HepG2 (cell line): ENCODE results near the gene P4HA3. TPM values are rescaled to one million over a fixed set of nuclear protein-coding genes. Genes with fewer than 3 reads are reported as not detected.

Source experiments
- ATAC-seq: fragments of 200-7000 bp; cut with Tn5 transposase; 3 replicates; pipeline ENCODE4 v1.9.1; 2020; ENCODE audit warnings: mild to moderate bottlenecking, moderate library complexity
- BruUV-seq: library from RNA; stranded (reverse); fragments of 400-500 nt; replicated peaks from 2 replicates; lab custom pipeline; 2021; lab: Mats Ljungman, UMichigan
- CTCF ChIA-PET: fragments of 300-600 bp; formaldehyde crosslinking; extraction: SDS; loops from one replicate; lab custom pipeline; 2021; ENCODE audit warnings: low total read pairs, inconsistent platforms, low intra/inter-chr PET ratio; lab: Yijun Ruan, JAX
- POLR2A ChIA-PET: fragments of 350-600 bp; sonication (Branson Sonifier 250); formaldehyde crosslinking; loops from one replicate; lab custom pipeline; 2020; ENCODE audit warnings: antibody characterized with exemption, inconsistent platforms; lab: Yijun Ruan, JAX
- DNase-seq: peaks from one replicate; pipeline ENCODE4 v3.0.0-alpha.2; 2015; ENCODE audit warnings: low spot score
- FAIRE-seq: peaks from 3 replicates; lab custom pipeline; 2011; peaks lifted over from hg19 to GRCh38; lab: Jason Lieb, UNC
- H2AFZ ChIP-seq: one replicate; pipeline ENCODE4 v1.6.1; 2011; ENCODE audit warnings: low read length, inconsistent platforms
- H3K27ac ChIP-seq: fragments of 300-600 bp; 3 replicates; pipeline ENCODE4 v1.8.0; 2011; ENCODE audit warnings: mixed run types, mild to moderate bottlenecking, mixed read lengths, low read length, inconsistent platforms; ENCODE audit not compliant: insufficient read depth; ENCODE audit errors: extremely low read length
- H3K27me3 ChIP-seq, 2 experiments: fragments of 200-600 bp in 1 of 2; 2 replicates in 1 of 2; 3 replicates in 1 of 2; pipeline versions ENCODE4 v1.6.0 to v1.8.0; 2011; ENCODE audit warnings: low read length in 2 of 2, mild to moderate bottlenecking in 2 of 2, moderate library complexity in 2 of 2, inconsistent platforms in 1 of 2; ENCODE audit not compliant: insufficient read depth in 2 of 2, control insufficient read depth in 1 of 2
- H3K36me3 ChIP-seq, 2 experiments: fragments of 200-600 bp in 1 of 2; replicated peaks in 1 of 2; 2 replicates in 1 of 2; 3 replicates in 1 of 2; pipeline versions ENCODE4 v1.5.1 to v1.8.0; 2011; ENCODE audit warnings: low read length in 2 of 2, inconsistent platforms in 1 of 2; ENCODE audit not compliant: insufficient read depth in 2 of 2, control insufficient read depth in 1 of 2
- H3K4me1 ChIP-seq: 2 replicates; pipeline ENCODE4 v1.5.1; 2012; ENCODE audit warnings: low read length, inconsistent platforms; ENCODE audit not compliant: insufficient read depth
- H3K4me2 ChIP-seq: 2 replicates; pipeline ENCODE4 v1.6.0; 2011; ENCODE audit warnings: low read depth, low read length, inconsistent platforms
- H3K4me3 ChIP-seq, 3 experiments: fragments of 200-600 bp in 1 of 3; sonication (generic), shearing (Covaris generic) in 1 of 3; replicated peaks in 1 of 3; 2 replicates each; pipeline ENCODE4 v1.5.1; 2011 to 2016; ENCODE audit warnings: low read length in 3 of 3, inconsistent platforms in 2 of 3, low read depth in 2 of 3, mild to moderate bottlenecking in 2 of 3, control low read depth in 1 of 3, mixed read lengths in 1 of 3; ENCODE audit not compliant: insufficient read depth in 1 of 3
- H3K79me2 ChIP-seq: one replicate; pipeline ENCODE4 v1.6.1; 2011; ENCODE audit warnings: low read length, inconsistent platforms; ENCODE audit not compliant: insufficient read depth
- H3K9ac ChIP-seq: 2 replicates; pipeline ENCODE4 v1.6.0; 2011; ENCODE audit warnings: mild to moderate bottlenecking, low read depth, low read length, inconsistent platforms; ENCODE audit not compliant: insufficient read depth
- H3K9me3 ChIP-seq: 2 replicates; pipeline ENCODE4 v1.5.1; 2012; ENCODE audit warnings: mild to moderate bottlenecking, low read length
- H4K20me1 ChIP-seq: 2 replicates; pipeline ENCODE4 v1.6.0; 2011; ENCODE audit warnings: inconsistent platforms, mild to moderate bottlenecking, low read length, moderate library complexity; ENCODE audit not compliant: insufficient read depth
- CENPX ChIP-seq: sonication (generic); formaldehyde crosslinking; IDR thresholded peaks from 2 replicates; pipeline ENCODE4 v1.9.0; 2021; ENCODE audit warnings: mild to moderate bottlenecking, missing genetic modification reagents, moderate library complexity
- FOXO1 ChIP-seq: sonication (generic); formaldehyde crosslinking; IDR thresholded peaks from 2 replicates; pipeline ENCODE4 v1.4.0; 2020; ENCODE audit warnings: missing genetic modification reagents
- HIVEP1 ChIP-seq: sonication (generic); formaldehyde crosslinking; IDR thresholded peaks from 2 replicates; pipeline ENCODE4 v1.4.0; 2020; ENCODE audit warnings: mild to moderate bottlenecking, missing genetic modification reagents
- IRF2 ChIP-seq: IDR thresholded peaks from 2 replicates; pipeline ENCODE4 v1.6.1; 2018; ENCODE audit warnings: missing genetic modification reagents, missing compliant biosample characterization
- IRX3 ChIP-seq: sonication (generic); formaldehyde crosslinking; IDR thresholded peaks from 2 replicates; pipeline ENCODE4 v1.8.1; 2023; ENCODE audit warnings: mild to moderate bottlenecking, low read depth, missing genetic modification reagents, borderline replicate concordance
- MED1 ChIP-seq: sonication (generic); formaldehyde crosslinking; IDR thresholded peaks from 2 replicates; pipeline ENCODE4 v1.4.0; 2020; ENCODE audit warnings: missing genetic modification reagents
- RELA ChIP-seq: sonication (generic); formaldehyde crosslinking; IDR thresholded peaks from 2 replicates; pipeline ENCODE4 v1.4.0; 2020; ENCODE audit warnings: missing genetic modification reagents
- ZBTB1 ChIP-seq: sonication (generic); formaldehyde crosslinking; IDR thresholded peaks from 2 replicates; pipeline ENCODE4 v1.4.0; 2020; ENCODE audit warnings: missing genetic modification reagents, borderline replicate concordance
- ZNF124 ChIP-seq: sonication (generic); formaldehyde crosslinking; IDR thresholded peaks from 2 replicates; pipeline ENCODE4 v1.4.0; 2020; ENCODE audit warnings: missing genetic modification reagents
- ZNF703 ChIP-seq: sonication (generic); formaldehyde crosslinking; IDR thresholded peaks from 2 replicates; pipeline ENCODE4 v1.5.1; 2020; ENCODE audit warnings: missing genetic modification reagents, mild to moderate bottlenecking, moderate library complexity, borderline replicate concordance
- WGBS: methylation state at CpG from one replicate; pipeline ENCODE4 v1.1.6; 2017; ENCODE audit warnings: low lambda C conversion rate; 5-methylcytosine and 5-hydroxymethylcytosine counted together
- in situ Hi-C: cut with HindIII; loops from 2 replicates; pipeline ENCODE4 v1.10.0; 2017; ENCODE audit warnings: low pct_unique_long_range_greater_than_20kb; ENCODE audit not compliant: extremely low pct_ligation_motif_present
- intact Hi-C: fragments of 100-400 bp; cut with micrococcal nuclease; formaldehyde crosslinking; loops from one replicate; pipeline ENCODE4 v1.10.0; 2022; ENCODE audit not compliant: unreplicated experiment
- polyA plus RNA-seq, 8 experiments: library from polyadenylated mRNA; depleted of rRNA in 3 of 8; stranded (reverse) in 7 of 8; unstranded in 1 of 8; fragments of >200 nt; fragmentation: Illumina TruSeq in 4 of 8; extraction: Trizol in 4 of 8; gene quantifications; 2 replicates each; pipeline versions ENCODE4 v1.2.1 to v1.2.3, GENCODE V29; 2011 to 2016; ENCODE audit warnings: low read depth in 4 of 8, missing spikeins in 1 of 8, mixed read lengths in 1 of 8; ENCODE audit not compliant: insufficient read depth in 1 of 8
- total RNA-seq, 5 experiments: library from RNA; depleted of rRNA; stranded (reverse); fragments of >200 nt; fragmentation: Illumina TruSeq; extraction: Trizol; gene quantifications; 2 replicates each; pipeline ENCODE4 v1.2.3, GENCODE V29; 2016; ENCODE audit warnings: low read depth in 1 of 5
- TF ChIP-seq, protein P1 (sequence below): sonication (generic); formaldehyde crosslinking; IDR thresholded peaks from 2 replicates; pipeline ENCODE4 v1.8.1; 2023; ENCODE audit warnings: mild to moderate bottlenecking, inconsistent platforms, moderate library complexity, missing genetic modification reagents, borderline replicate concordance
- TF ChIP-seq, protein P2 (sequence below): sonication (generic); formaldehyde crosslinking; IDR thresholded peaks from 2 replicates; pipeline ENCODE4 v1.8.1; 2023; ENCODE audit warnings: mild to moderate bottlenecking, missing genetic modification reagents
- TF ChIP-seq, protein P3 (sequence below): fragments of 450-650 bp; IDR thresholded peaks from 2 replicates; pipeline ENCODE4 v1.6.1; 2017; ENCODE audit warnings: mild to moderate bottlenecking
- TF ChIP-seq, protein P4 (sequence below): sonication (generic); formaldehyde crosslinking; IDR thresholded peaks from 2 replicates; pipeline ENCODE4 v1.5.0; 2020; ENCODE audit warnings: mild to moderate bottlenecking, missing genetic modification reagents
- TF ChIP-seq, protein P5 (sequence below): IDR thresholded peaks from 2 replicates; pipeline ENCODE4 v1.6.1; 2016; ENCODE audit warnings: control low read depth

The P4HA3 gene
- total and polyA plus RNA-seq, 2 of the 13 experiments (the other 11 are each of a cell fraction or from before 2014, with no cell fraction given): not detected

DNA sequence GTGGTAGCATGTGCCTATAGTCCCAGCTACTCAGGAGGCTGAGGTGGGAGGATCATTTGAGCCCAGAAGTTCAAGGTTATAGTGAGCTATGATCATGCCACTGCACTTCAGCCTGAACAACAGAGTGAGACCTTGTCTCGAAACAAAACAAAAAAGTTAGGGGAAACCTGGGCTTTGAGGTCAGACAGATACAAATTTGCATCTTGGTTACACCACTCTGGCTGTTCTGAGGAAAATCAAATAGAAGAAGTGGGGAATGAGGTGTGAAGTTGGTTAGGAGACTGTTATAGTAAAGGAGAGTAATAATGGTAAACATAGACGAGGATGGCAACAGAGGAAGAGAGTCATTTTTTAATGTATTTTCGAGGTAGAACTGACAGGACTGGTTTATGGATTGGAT lies 77.8 kb downstream of the P4HA3 start (continued):
- TF ChIP-seq, protein P1, sequence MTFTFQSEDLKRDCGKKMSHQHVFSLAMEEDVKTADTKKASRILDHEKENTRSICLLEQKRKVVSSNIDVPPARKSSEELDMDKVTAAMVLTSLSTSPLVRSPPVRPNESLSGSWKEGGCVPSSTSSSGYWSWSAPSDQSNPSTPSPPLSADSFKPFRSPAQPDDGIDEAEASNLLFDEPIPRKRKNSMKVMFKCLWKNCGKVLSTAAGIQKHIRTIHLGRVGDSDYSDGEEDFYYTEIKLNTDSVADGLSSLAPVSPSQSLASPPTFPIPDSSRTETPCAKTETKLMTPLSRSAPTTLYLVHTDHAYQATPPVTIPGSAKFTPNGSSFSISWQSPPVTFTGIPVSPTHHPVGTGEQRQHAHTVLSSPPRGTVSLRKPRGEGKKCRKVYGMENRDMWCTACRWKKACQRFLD: no peak

DNA sequence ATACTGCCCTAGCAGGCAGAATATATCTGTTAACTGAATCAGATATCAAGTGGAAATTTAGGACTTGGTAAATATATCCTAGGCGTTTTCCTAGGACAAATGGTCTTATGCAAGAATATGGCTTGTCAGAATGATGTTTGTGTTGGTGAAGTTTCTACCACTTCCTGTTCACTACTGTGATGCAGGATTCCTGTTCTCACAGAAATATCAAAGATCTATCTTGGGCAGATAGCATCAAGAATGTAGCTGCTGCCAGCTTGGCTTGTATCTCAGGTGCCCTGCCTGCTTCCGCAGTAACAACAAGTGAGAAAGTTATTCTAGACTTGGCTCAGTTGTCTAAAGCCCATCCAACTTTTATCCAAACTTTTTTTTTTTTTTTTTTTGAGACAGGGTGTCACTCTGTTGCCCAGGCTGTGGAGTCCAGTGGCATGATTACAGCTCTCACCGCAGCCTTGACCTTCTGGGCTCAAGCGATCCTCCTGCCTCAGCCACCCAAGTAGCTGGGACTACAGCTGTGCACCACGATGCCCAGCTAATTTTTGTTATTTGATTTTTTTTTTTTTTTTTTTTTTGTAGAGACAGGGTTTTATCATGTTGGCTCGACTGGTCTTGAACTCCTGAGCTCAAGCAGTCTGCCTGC lies 79.0 kb downstream of the P4HA3 start:
- ChIA-PET POLR2A (no interaction called here), CTCF (no interaction called here)
- peaks cover 19 to 56% of the 10 kb centered on the region in 2 experiments for H3K36me3 ChIP-seq
- H3K9ac ChIP-seq: no peak overlapping the region
- no peak overlapping the region for H3K4me2 ChIP-seq
- no peaks in the 10 kb centered on the region for H3K79me2 ChIP-seq
- H3K27me3 ChIP-seq: no peaks in the 10 kb centered on the region
- no peaks in the 10 kb centered on the region for H3K4me1 ChIP-seq
- in situ Hi-C loops (no loop called here), intact Hi-C loops (no loop called here)
- no peaks in the 10 kb centered on the region for H4K20me1 ChIP-seq
- no peaks in the 10 kb centered on the region for H3K9me3 ChIP-seq
- FAIRE-seq: no peak
- no peak overlapping the region for H3K27ac ChIP-seq
- H2AFZ ChIP-seq: no peak overlapping the region
- BruUV-seq: no TSS peak
- no peak for ATAC-seq
- no peak overlapping the region for H3K4me3 ChIP-seq
- 95% methylated on average over 6 of the region's 6 CpGs for WGBS
- DNase-seq: no peak
- no peak for TF ChIP-seq IRX3
- no peak for TF ChIP-seq ZNF703 (CRISPR knock-in tag)
- TF ChIP-seq, protein P2, sequence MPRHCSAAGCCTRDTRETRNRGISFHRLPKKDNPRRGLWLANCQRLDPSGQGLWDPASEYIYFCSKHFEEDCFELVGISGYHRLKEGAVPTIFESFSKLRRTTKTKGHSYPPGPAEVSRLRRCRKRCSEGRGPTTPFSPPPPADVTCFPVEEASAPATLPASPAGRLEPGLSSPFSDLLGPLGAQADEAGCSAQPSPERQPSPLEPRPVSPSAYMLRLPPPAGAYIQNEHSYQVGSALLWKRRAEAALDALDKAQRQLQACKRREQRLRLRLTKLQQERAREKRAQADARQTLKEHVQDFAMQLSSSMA (CRISPR knock-in tag): no peak
- TF ChIP-seq RELA (CRISPR knock-in tag): no peak
- TF ChIP-seq ZNF124: no peak
- no peak for TF ChIP-seq MED1 (CRISPR knock-in tag)
- TF ChIP-seq IRF2: no peak
- TF ChIP-seq, protein P3, sequence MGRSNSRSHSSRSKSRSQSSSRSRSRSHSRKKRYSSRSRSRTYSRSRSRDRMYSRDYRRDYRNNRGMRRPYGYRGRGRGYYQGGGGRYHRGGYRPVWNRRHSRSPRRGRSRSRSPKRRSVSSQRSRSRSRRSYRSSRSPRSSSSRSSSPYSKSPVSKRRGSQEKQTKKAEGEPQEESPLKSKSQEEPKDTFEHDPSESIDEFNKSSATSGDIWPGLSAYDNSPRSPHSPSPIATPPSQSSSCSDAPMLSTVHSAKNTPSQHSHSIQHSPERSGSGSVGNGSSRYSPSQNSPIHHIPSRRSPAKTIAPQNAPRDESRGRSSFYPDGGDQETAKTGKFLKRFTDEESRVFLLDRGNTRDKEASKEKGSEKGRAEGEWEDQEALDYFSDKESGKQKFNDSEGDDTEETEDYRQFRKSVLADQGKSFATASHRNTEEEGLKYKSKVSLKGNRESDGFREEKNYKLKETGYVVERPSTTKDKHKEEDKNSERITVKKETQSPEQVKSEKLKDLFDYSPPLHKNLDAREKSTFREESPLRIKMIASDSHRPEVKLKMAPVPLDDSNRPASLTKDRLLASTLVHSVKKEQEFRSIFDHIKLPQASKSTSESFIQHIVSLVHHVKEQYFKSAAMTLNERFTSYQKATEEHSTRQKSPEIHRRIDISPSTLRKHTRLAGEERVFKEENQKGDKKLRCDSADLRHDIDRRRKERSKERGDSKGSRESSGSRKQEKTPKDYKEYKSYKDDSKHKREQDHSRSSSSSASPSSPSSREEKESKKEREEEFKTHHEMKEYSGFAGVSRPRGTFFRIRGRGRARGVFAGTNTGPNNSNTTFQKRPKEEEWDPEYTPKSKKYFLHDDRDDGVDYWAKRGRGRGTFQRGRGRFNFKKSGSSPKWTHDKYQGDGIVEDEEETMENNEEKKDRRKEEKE: no peak
- TF ChIP-seq, protein P4, sequence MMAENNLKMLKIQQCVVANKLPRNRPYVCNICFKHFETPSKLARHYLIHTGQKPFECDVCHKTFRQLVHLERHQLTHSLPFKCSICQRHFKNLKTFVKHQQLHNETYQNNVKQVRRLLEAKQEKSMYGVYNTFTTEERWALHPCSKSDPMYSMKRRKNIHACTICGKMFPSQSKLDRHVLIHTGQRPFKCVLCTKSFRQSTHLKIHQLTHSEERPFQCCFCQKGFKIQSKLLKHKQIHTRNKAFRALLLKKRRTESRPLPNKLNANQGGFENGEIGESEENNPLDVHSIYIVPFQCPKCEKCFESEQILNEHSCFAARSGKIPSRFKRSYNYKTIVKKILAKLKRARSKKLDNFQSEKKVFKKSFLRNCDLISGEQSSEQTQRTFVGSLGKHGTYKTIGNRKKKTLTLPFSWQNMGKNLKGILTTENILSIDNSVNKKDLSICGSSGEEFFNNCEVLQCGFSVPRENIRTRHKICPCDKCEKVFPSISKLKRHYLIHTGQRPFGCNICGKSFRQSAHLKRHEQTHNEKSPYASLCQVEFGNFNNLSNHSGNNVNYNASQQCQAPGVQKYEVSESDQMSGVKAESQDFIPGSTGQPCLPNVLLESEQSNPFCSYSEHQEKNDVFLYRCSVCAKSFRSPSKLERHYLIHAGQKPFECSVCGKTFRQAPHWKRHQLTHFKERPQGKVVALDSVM (CRISPR knock-in tag): no peak
- TF ChIP-seq ZBTB1 (CRISPR knock-in tag): no peak
- TF ChIP-seq HIVEP1 (CRISPR knock-in tag): no peak
- TF ChIP-seq, protein P5, sequence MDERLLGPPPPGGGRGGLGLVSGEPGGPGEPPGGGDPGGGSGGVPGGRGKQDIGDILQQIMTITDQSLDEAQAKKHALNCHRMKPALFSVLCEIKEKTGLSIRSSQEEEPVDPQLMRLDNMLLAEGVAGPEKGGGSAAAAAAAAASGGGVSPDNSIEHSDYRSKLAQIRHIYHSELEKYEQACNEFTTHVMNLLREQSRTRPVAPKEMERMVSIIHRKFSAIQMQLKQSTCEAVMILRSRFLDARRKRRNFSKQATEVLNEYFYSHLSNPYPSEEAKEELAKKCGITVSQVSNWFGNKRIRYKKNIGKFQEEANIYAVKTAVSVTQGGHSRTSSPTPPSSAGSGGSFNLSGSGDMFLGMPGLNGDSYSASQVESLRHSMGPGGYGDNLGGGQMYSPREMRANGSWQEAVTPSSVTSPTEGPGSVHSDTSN (CRISPR knock-in tag): no peak
- TF ChIP-seq FOXO1: no peak
- TF ChIP-seq CENPX (CRISPR knock-in tag): no peak
